GM23338 (cell line): ENCODE results near the gene TBCC. TPM values are rescaled to one million over a fixed set of nuclear protein-coding genes. Genes with fewer than 3 reads are reported as not detected.

ENCODE experiments used
- ETS1 ChIP-seq: IDR thresholded peaks from 2 replicates; pipeline ENCODE4 v1.6.1; 2016; ENCODE audit warnings: antibody characterized with exemption
- REST ChIP-seq: IDR thresholded peaks from one replicate; pipeline ENCODE4 v1.6.1; 2018; ENCODE audit warnings: antibody characterized with exemption; ENCODE audit not compliant: unreplicated experiment
- ZNF331 ChIP-seq: fragments of 250-450 bp; sonication (Bioruptor Pico); IDR thresholded peaks from 2 replicates; pipeline ENCODE4 v1.5.0; 2020; ENCODE audit warnings: low read depth, mild to moderate bottlenecking, moderate library complexity
- ZNF462 ChIP-seq: fragments of 250-450 bp; sonication (Bioruptor Pico); IDR thresholded peaks from 2 replicates; pipeline ENCODE4 v1.5.0; 2020; ENCODE audit warnings: mild to moderate bottlenecking, moderate library complexity
- polyA plus RNA-seq: library from polyadenylated mRNA; unstranded; fragments of >200 nt; fragmentation: Nextera tagmentation; extraction: Ambion mirVana; gene quantifications from 2 replicates; pipeline ENCODE4 v1.2.1, GENCODE V29; 2016
- total RNA-seq: library from RNA; depleted of rRNA; stranded (reverse); fragments of >200 nt; shearing (Covaris generic); gene quantifications from 2 replicates; pipeline ENCODE4 v1.2.3, GENCODE V29; 2014

Gene TBCC
- total and polyA plus RNA-seq, 2 experiments from 2014 or later: 45.0 to 48.3 TPM

- no peak for TF ChIP-seq ZNF462 (CRISPR knock-in tag)
- TF ChIP-seq REST: no peak
- TF ChIP-seq ETS1: no peak
- no peak for TF ChIP-seq ZNF331 (CRISPR knock-in tag)
Observed at GRCh38 chr6:42745083-42745639, 742 bp downstream of the TBCC start (continued).
